GM19035 (cell line): ENCODE measurements around the gene FNIP1.
"Not testable (repeated sequence)": the region's sequence is repeated elsewhere in the genome, so short reads cannot be mapped to it uniquely, and the experiment has no call there.

Experiments used
- ATAC-seq: cut with Tn5 transposase; IDR thresholded peaks from one replicate; pipeline ENCODE4 v1.9.1; 2021; ENCODE audit not compliant: unreplicated experiment

The FNIP1 gene

DNA sequence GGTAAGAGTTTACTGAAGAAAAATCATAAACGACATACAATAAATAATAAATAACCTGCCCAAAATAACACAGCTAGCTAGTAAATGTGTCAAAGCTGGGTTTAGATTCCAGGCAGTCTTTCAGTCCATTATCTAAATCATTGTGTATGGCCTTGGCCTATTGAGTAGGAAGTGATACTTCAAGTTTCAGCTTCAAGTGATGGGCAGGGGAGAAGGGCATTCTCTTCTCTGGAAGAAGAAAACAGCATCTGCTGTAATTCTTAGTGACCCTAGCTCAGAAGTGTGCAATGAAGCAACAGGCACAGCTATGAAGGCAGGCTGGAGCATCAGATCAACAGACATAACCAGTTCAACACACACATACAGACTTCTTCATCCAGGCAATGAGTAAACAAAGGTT lies 42.5 kb downstream of the FNIP1 start:
- no peak for ATAC-seq

GRCh38 chr5:131751506-131751905 lies 45.3 kb downstream of the FNIP1 start:
- no peak for ATAC-seq

DNA sequence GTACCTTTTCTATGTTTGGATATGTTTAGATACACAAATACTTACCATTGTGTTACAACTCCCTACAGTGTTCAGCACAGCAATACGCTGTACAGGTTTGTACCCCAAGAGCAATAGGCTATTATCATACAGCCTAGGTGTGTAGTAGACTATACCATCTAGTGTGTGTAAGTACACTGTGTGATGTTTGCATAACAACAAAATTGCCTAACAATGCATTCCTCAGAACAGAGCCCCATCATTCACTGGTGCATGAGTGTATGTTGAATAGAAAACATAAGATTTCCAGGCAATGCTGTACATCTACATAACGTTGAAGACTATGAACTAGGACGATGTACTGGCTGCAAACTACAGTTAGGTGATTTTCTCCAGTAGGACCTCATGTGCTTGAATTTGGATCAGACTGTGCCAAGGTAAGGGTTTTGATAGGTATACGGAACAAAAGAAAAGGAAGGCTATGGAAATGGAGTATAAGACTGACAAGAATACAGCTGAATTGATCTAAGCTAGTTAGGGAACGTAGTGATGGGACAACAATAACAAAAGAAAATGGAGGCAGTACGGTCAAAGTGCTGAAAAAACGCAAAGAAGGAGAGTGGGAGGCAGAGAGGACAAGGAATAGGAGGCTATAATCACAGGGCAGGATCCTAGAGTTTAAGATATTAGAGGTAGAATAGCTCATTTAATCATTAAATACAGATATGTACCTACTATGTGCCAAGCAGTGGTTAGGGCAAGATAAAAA lies 46.9 kb downstream of the FNIP1 start:
- no peak for ATAC-seq

DNA sequence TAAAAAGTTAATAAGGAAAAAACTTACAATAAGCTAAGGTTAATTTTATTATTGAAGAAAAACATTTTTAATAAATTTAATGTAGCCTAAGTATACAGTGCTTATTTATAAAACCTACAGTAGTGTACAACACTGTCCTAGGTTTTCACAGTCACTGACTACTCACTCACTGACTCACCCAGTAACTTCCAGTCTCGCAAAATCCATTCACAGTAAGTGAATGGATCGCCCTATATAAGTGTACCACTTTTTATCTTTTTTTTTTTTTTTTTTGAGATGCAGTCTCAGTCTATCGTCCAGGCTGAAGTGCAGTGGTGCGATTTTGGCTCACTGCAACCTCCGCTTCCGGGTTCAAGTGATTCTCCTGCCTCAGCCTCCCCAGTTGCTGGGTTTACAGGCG lies 47.7 kb downstream of the FNIP1 start:
- ATAC-seq = no peak

- peak; percentile 63 for ATAC-seq
Observed at GRCh38 chr5:131747180-131748105, 49.4 kb downstream of the FNIP1 start.

- ATAC-seq = no peak
Observed at GRCh38 chr5:131746423-131746822, 50.4 kb downstream of the FNIP1 start.

GRCh38 chr5:131745703-131746102 lies 51.1 kb downstream of the FNIP1 start:
- ATAC-seq = no peak

DNA sequence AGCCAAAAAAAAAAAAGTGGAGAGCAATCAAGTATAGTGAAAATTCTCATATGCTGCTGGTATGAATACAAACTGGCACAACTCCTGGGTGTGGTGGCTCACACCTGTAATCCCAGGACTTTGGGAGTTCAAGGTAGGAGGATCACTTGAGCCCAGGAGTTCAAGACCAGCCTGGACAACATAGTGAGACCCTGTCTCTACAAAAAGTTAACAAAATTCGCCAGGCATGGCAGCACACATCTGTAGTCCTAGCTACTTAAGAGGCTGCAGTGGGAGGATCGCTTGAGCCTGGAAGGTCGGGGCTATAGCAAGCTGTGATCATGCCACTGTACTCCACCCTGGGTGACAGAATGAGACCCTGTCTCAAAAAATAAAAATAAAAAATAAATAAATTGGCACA lies 51.7 kb downstream of the FNIP1 start:
- ATAC-seq = no peak

GRCh38 chr5:131740477-131740876 lies 56.3 kb downstream of the FNIP1 start:
- ATAC-seq = no peak

- ATAC-seq = no peak
Observed at GRCh38 chr5:131735393-131735792, 61.4 kb downstream of the FNIP1 start.

DNA sequence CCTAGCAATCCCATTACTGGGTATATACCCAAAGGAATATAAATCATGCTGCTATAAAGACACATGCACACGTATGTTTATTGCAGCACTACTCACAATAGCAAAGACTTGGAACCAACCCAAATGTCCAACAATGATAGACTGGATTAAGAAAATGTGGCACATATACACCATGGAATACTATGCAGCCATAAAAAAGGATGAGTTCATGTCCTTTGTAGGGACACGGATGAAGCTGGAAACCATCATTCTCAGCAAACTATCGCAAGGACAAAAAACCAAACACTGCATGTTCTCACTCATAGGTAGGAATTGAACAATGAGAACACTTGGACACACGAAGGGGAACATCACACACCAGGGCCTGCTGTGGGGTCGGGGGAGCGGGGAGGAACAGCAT lies 61.9 kb downstream of the FNIP1 start:
- not testable (repeated sequence) for ATAC-seq

DNA sequence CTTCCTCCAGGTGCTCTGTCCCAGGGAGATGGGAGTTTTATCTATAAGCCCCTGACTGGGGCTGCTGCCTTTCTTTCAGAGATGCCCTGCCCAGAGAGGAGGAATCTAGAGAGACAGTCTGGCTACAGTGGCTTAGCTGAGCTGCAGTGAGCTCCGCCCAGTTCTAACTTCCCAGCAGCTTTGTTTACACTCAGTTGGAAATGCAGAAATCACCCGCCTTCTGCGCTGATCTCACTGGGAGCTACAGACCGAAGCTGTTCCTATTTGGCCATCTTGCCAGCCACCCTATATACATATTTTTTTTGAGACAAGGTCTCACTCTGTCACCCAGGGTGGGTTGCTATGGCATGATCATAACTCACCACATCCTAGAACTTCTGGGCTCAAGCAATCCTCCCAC lies 67.5 kb downstream of the FNIP1 start:
- not testable (repeated sequence) for ATAC-seq

GRCh38 chr5:131724089-131724488 lies 72.7 kb downstream of the FNIP1 start:
- ATAC-seq = not testable (repeated sequence)

GRCh38 chr5:131720714-131721113 lies 76.1 kb downstream of the FNIP1 start:
- no peak for ATAC-seq

GRCh38 chr5:131719564-131719963 lies 77.3 kb downstream of the FNIP1 start:
- no peak for ATAC-seq

GRCh38 chr5:131718487-131719014 lies 78.3 kb downstream of the FNIP1 start:
- no peak for ATAC-seq

DNA sequence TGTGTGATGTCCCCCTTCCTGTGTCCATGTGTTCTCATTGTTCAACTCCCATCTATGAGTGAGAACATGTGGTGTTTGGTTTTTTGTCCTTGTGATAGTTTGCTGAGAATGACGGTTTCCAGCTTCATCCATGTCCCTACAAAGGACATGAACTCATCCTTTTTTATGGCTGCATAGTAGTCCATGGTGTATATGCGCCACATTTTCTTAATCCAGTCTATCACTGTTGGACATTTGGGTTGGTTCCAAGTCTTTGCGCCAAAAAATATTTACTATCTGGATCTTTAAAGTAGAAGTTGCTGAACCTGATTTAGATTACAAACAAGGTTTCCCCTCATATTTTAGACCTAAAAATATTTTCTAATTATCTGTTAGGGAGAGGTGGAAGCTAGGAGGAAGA lies 79.7 kb downstream of the FNIP1 start:
- not testable (repeated sequence) for ATAC-seq

- ATAC-seq = no peak
Observed at GRCh38 chr5:131716650-131717049, 80.2 kb downstream of the FNIP1 start.

- no peak for ATAC-seq
Observed at GRCh38 chr5:131710391-131710790, 86.4 kb downstream of the FNIP1 start.

- ATAC-seq = no peak
Observed at GRCh38 chr5:131709043-131709442, 87.8 kb downstream of the FNIP1 start.

- no peak for ATAC-seq
Observed at GRCh38 chr5:131706281-131706680, 90.5 kb downstream of the FNIP1 start.

- no peak for ATAC-seq
Observed at GRCh38 chr5:131694926-131695325, 101.9 kb downstream of the FNIP1 start.
